ENCODE measurements around the gene MYL12B. TPM values are rescaled to one million over a fixed set of nuclear protein-coding genes. Genes with fewer than 3 reads are reported as not detected.
"Not testable (repeated sequence)": the region's sequence is repeated elsewhere in the genome, so short reads cannot be mapped to it uniquely, and the experiment has no call there.

The MYL12B gene
- total RNA-seq, 2 experiments from 2014 or later, result 354 to 358 TPM

GRCh38 chr18:3277643-3278213 is 15.8 kb downstream of the MYL12B start:
- H3K4me3 Mint-ChIP-seq; H3K27ac Mint-ChIP-seq; H3K4me1 Mint-ChIP-seq; DNase-seq; H3K27me3 Mint-ChIP-seq; H3K9me3 Mint-ChIP-seq; ATAC-seq (ENCODE audit: low read depth); POLR2A ChIA-PET: not testable (repeated sequence)
- H3K36me3 Mint-ChIP-seq, result peaks cover 21% of the 10 kb centered on the region

GRCh38 chr18:3279201-3280185 is 17.6 kb downstream of the MYL12B start:
- Mint-ChIP-seq H3K27ac (peak overlapping the region; percentile 49), H3K9me3 (no peaks in the 10 kb centered on the region), H3K36me3 (peaks cover 21% of the 10 kb centered on the region), H3K4me1 (peaks cover 1% of the 10 kb centered on the region), H3K4me3 (no peak overlapping the region), H3K27me3 (no peaks in the 10 kb centered on the region)
- ATAC-seq (ENCODE audit: low read depth) (no peak), DNase-seq (no peak)
- POLR2A ChIA-PET, result interaction anchor here (1.2 kb wide), 1 partner anchor 175 kb away, joined by 3 read pairs; no protein-coding TSS in a partner anchor

- H3K9me3 Mint-ChIP-seq, result no peaks in the 10 kb centered on the region
- DNase-seq (no peak), ATAC-seq (ENCODE audit: low read depth) (peak; percentile 84)
- no peak overlapping the region for H3K4me3 Mint-ChIP-seq
- POLR2A ChIA-PET, result interaction anchor here (1.0 kb wide), 1 partner anchor 385 kb away, joined by 3 read pairs; no protein-coding TSS in a partner anchor
- peaks cover 17% of the 10 kb centered on the region for H3K36me3 Mint-ChIP-seq
- H3K27ac Mint-ChIP-seq, result no peak overlapping the region
- H3K4me1 Mint-ChIP-seq, result peaks cover 1% of the 10 kb centered on the region
- H3K27me3 Mint-ChIP-seq, result no peaks in the 10 kb centered on the region
These were observed 19.8 kb downstream of the MYL12B start for GRCh38 chr18:3281456-3282400.

GRCh38 chr18:3283253-3283863 is 21.4 kb downstream of the MYL12B start:
- Mint-ChIP-seq H3K4me1 (peaks cover 1% of the 10 kb centered on the region), H3K9me3 (no peaks in the 10 kb centered on the region), H3K4me3 (no peak overlapping the region), H3K27ac (no peak overlapping the region), H3K27me3 (no peaks in the 10 kb centered on the region), H3K36me3 (peaks cover 8% of the 10 kb centered on the region)
- DNase-seq, result no peak
- POLR2A ChIA-PET, result no interaction called here
- ATAC-seq (ENCODE audit: low read depth), result no peak

DNA sequence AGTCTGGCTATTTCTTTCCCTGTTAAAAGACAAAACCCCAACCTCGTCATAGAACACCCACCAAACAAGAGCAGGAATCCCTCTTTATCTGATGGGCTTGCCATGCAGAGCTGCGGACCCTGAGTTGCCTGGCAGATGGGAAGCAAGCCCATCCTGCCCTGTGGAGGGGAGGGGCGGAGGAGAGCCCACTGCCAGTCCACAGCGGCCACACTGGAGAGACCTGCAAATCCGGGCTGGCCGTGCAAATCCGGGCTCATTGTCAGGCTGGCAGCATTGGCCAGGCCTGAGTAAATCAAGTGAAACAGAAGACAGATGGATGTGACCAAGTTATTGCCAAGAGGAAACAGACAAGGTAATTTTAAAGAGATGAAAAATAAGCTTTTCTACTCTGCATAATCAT is 22.0 kb downstream of the MYL12B start:
- POLR2A ChIA-PET, result no interaction called here
- no peaks in the 10 kb centered on the region for H3K27me3 Mint-ChIP-seq
- H3K4me3 Mint-ChIP-seq, result no peak overlapping the region
- peaks cover 8% of the 10 kb centered on the region for H3K36me3 Mint-ChIP-seq
- no peaks in the 10 kb centered on the region for H3K9me3 Mint-ChIP-seq
- H3K27ac Mint-ChIP-seq, result no peak overlapping the region
- DNase-seq (no peak), ATAC-seq (ENCODE audit: low read depth) (no peak)
- H3K4me1 Mint-ChIP-seq, result peaks cover 1% of the 10 kb centered on the region

DNA sequence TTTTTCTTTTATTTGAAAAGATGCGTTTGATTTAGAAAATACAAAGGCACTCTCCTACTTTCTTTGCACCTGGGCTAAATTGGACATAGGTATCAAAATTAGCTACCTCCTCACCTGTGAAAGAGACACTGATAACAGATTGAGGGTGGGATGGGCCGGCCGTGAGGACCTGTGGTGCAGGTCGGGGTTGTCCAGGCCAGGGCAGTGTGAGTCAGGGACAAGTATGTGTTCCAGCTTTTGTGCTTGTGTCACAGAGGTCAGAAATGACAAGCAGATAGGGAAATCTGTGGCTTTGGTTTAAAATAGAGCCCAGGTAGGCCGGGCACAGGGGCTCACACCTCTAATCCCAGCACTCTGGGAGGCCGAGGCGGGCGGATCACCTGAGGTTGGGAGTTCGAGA is 22.6 kb downstream of the MYL12B start:
- no peaks in the 10 kb centered on the region for H3K9me3 Mint-ChIP-seq
- H3K4me3 Mint-ChIP-seq, result no peak overlapping the region
- POLR2A ChIA-PET, result no interaction called here
- no peaks in the 10 kb centered on the region for H3K27me3 Mint-ChIP-seq
- no peak for DNase-seq
- H3K27ac Mint-ChIP-seq, result no peak overlapping the region
- H3K4me1 Mint-ChIP-seq, result peaks cover 1% of the 10 kb centered on the region
- H3K36me3 Mint-ChIP-seq, result peaks cover 2% of the 10 kb centered on the region
- no peak for ATAC-seq (ENCODE audit: low read depth)

GRCh38 chr18:3286159-3286558 is 24.2 kb downstream of the MYL12B start:
- POLR2A ChIA-PET, result interaction anchor here (1.5 kb wide), 1 partner anchor 11 kb away, joined by 5 read pairs; no protein-coding TSS in a partner anchor
- no peaks in the 10 kb centered on the region for H3K27me3 Mint-ChIP-seq
- peaks cover 1% of the 10 kb centered on the region for H3K9me3 Mint-ChIP-seq
- DNase-seq (no peak), ATAC-seq (ENCODE audit: low read depth) (no peak)
- H3K4me3 Mint-ChIP-seq, result no peak overlapping the region
- H3K4me1 Mint-ChIP-seq, result no peaks in the 10 kb centered on the region
- H3K27ac Mint-ChIP-seq, result no peak overlapping the region
- no peaks in the 10 kb centered on the region for H3K36me3 Mint-ChIP-seq

GRCh38 chr18:3293196-3293951 is 31.4 kb downstream of the MYL12B start:
- no peak for ATAC-seq (ENCODE audit: low read depth)
- Mint-ChIP-seq H3K9me3 (peaks cover 1% of the 10 kb centered on the region), H3K4me1 (peaks cover 4% of the 10 kb centered on the region), H3K27me3 (peaks cover 4% of the 10 kb centered on the region), H3K27ac (no peak overlapping the region), H3K4me3 (no peak overlapping the region), H3K36me3 (no peaks in the 10 kb centered on the region)
- POLR2A ChIA-PET, result no interaction called here
- no peak for DNase-seq

- peaks cover 4% of the 10 kb centered on the region for H3K4me1 Mint-ChIP-seq
- peaks cover 7% of the 10 kb centered on the region for H3K27me3 Mint-ChIP-seq
- no peaks in the 10 kb centered on the region for H3K36me3 Mint-ChIP-seq
- no peak overlapping the region for H3K27ac Mint-ChIP-seq
- no peak overlapping the region for H3K4me3 Mint-ChIP-seq
- no peak for DNase-seq
- no peak for ATAC-seq (ENCODE audit: low read depth)
- POLR2A ChIA-PET, result no interaction called here
- peaks cover 1% of the 10 kb centered on the region for H3K9me3 Mint-ChIP-seq
These were observed 32.6 kb downstream of the MYL12B start for GRCh38 chr18:3294435-3295080.

- no peaks in the 10 kb centered on the region for H3K9me3 Mint-ChIP-seq
- H3K27me3 Mint-ChIP-seq, result peaks cover 27% of the 10 kb centered on the region
- H3K4me3 Mint-ChIP-seq, result peak overlapping the region; percentile 96
- H3K4me1 Mint-ChIP-seq, result peaks cover 4% of the 10 kb centered on the region
- ATAC-seq (ENCODE audit: low read depth) (peak; percentile 98), DNase-seq (peak; percentile 87)
- peak overlapping the region; percentile 82 for H3K27ac Mint-ChIP-seq
- H3K36me3 Mint-ChIP-seq, result no peaks in the 10 kb centered on the region
- POLR2A ChIA-PET, result interaction anchor here (0.5 to 1.8 kb wide), 18 partner anchors 10 to 369 kb away, joined by 3 to 24 read pairs (median 4); partner anchors contain the start of genes MYL12A, MYL12B and TGIF1
These were observed 35.4 kb downstream of the MYL12B start for GRCh38 chr18:3297025-3297984.

- peaks cover 4% of the 10 kb centered on the region for H3K4me1 Mint-ChIP-seq
- H3K27me3 Mint-ChIP-seq, result peaks cover 24% of the 10 kb centered on the region
- POLR2A ChIA-PET, result no interaction called here
- H3K4me3 Mint-ChIP-seq, result no peak overlapping the region
- no peak overlapping the region for H3K27ac Mint-ChIP-seq
- H3K36me3 Mint-ChIP-seq, result no peaks in the 10 kb centered on the region
- ATAC-seq (ENCODE audit: low read depth) (no peak), DNase-seq (no peak)
- no peaks in the 10 kb centered on the region for H3K9me3 Mint-ChIP-seq
These were observed 42.9 kb downstream of the MYL12B start for GRCh38 chr18:3304832-3305231.
